ENCODE results near the gene SAFB. TPM values are rescaled to one million over a fixed set of nuclear protein-coding genes. Genes with fewer than 3 reads are reported as not detected.

SAFB gene
- total RNA-seq, 1 experiment from 2014 or later, result 143 TPM

GRCh38 chr19:5713228-5713627, 90.3 kb downstream of the SAFB start:
- intact Hi-C loops (cut with micrococcal nuclease), result no loop called here
- no peaks in the 10 kb centered on the region for H3K9me2 ChIP-seq (ENCODE audit: insufficient read depth)
- H3K36me3 ChIP-seq (ENCODE audit: control insufficient read depth in 1 of 2, insufficient read depth in 2 of 2, low read length in 2 of 2), result peaks cover 32 to 43% of the 10 kb centered on the region in 2 experiments; a peak in 3 of 4 replicates
- H3K9ac ChIP-seq (ENCODE audit: low read length), result no peak overlapping the region
- no TSS peak for BruUV-seq (replicated peaks)
- DNase-seq (ENCODE audit: low read depth, low spot score), result no peak
- H4K20me1 ChIP-seq (ENCODE audit: insufficient read depth), result peaks cover 5% of the 10 kb centered on the region; the same call in 1 of the 2 replicates
- H3K27me3 ChIP-seq (ENCODE audit: insufficient read depth, low read length), result no peaks in the 10 kb centered on the region
- H3K4me2 ChIP-seq (ENCODE audit: low read length), result no peak overlapping the region
- peaks cover 71% of the 10 kb centered on the region for H3K79me2 ChIP-seq (ENCODE audit: insufficient read depth, low read length)
- ChIA-PET RAD21 (ENCODE audit: low non-redundant PET in 1 of 2, low total read pairs in 2 of 2, uncharacterized antibody in 2 of 2, unreplicated experiment in 2 of 2) (no interaction called here), POLR2A (interaction anchor here (1.2 kb wide), 1 partner anchor 22 kb away, joined by 3 read pairs; no protein-coding TSS in a partner anchor), CTCF (no interaction called here)
- H3K4me1 ChIP-seq (ENCODE audit: control insufficient read depth in 1 of 2, insufficient read depth in 2 of 2, low read length in 2 of 2), result peaks cover 4 to 11% of the 10 kb centered on the region in 2 experiments
- TF ChIP-seq YY1 (IDR thresholded peaks at IDR 0.05; ENCODE audit: extremely low read depth, insufficient replicate concordance, low read depth, low read length), result no peak
- no peak for TF ChIP-seq CEBPB (IDR thresholded peaks at IDR 0.05; ENCODE audit: low read depth)
- TF ChIP-seq ATF3 (IDR thresholded peaks at IDR 0.05), result no peak
- no peak for TF ChIP-seq ZFX (IDR thresholded peaks at IDR 0.05)
- TF ChIP-seq EZH2 (IDR thresholded peaks at IDR 0.05), result no peak
- TF ChIP-seq SIN3A (IDR thresholded peaks at IDR 0.05; ENCODE audit: low read depth), result no peak
- no peak for TF ChIP-seq RAD21 (IDR thresholded peaks at IDR 0.05; ENCODE audit: low read depth)
- TF ChIP-seq EGR1 (IDR thresholded peaks at IDR 0.05; ENCODE audit: low read depth), result no peak
- no peak overlapping the region for H2AFZ ChIP-seq (ENCODE audit: low read depth, low read length, poor library complexity, severe bottlenecking)
- no peak overlapping the region for H3K4me3 ChIP-seq (replicated peaks in 1 of 2; ENCODE audit: low read depth in 1 of 2, low read length in 2 of 2)
- ATAC-seq, result no peak
- no peak overlapping the region for H3K27ac ChIP-seq (ENCODE audit: low read depth, low read length)
- H3K9me3 ChIP-seq (ENCODE audit: control insufficient read depth in 1 of 2, insufficient read depth in 1 of 2, low read depth in 1 of 2, low read length in 2 of 2), result no peaks in the 10 kb centered on the region

DNA sequence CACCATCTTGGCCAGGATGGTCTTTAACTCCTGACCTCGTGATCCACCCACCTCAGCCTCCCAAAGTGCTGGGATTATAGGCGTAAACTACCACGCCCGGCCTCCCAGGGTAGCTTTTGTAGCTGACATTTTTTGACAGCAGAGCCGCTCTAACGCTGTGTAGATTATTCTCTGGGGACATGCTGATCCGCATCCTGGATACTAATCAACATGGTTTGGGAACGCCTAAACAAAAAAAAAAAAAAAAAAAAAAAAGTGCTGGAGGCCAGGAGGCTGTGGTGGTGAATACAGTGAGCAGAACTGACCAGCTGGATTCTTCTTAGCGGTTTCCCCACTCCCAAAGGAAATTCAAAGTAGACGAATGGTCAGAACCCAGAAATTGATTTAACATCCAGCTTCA, 91.9 kb downstream of the SAFB start:
- CTCF ChIA-PET, result no interaction called here
- Histone ChIP-seq H2AFZ (ENCODE audit: low read depth, low read length, poor library complexity, severe bottlenecking) (no peak overlapping the region), H3K79me2 (ENCODE audit: insufficient read depth, low read length) (peaks cover 87% of the 10 kb centered on the region), H3K4me1 (ENCODE audit: control insufficient read depth in 1 of 2, insufficient read depth in 2 of 2, low read length in 2 of 2) (peaks cover 8 to 18% of the 10 kb centered on the region in 2 experiments), H4K20me1 (ENCODE audit: insufficient read depth) (peaks cover 5% of the 10 kb centered on the region; the same call in 1 of the 2 replicates), H3K36me3 (ENCODE audit: control insufficient read depth in 1 of 2, insufficient read depth in 2 of 2, low read length in 2 of 2) (peaks cover 31 to 43% of the 10 kb centered on the region in 2 experiments; a peak in 3 of 4 replicates), H3K9me2 (ENCODE audit: insufficient read depth) (no peaks in the 10 kb centered on the region), H3K4me2 (ENCODE audit: low read length) (no peak overlapping the region), H3K27me3 (ENCODE audit: insufficient read depth, low read length) (no peaks in the 10 kb centered on the region), H3K4me3 (replicated peaks in 1 of 2; ENCODE audit: low read depth in 1 of 2, low read length in 2 of 2) (no peak overlapping the region), H3K9me3 (ENCODE audit: control insufficient read depth in 1 of 2, insufficient read depth in 1 of 2, low read depth in 1 of 2, low read length in 2 of 2) (no peaks in the 10 kb centered on the region), H3K9ac (ENCODE audit: low read length) (no peak overlapping the region), H3K27ac (ENCODE audit: low read depth, low read length) (no peak overlapping the region)
- RAD21 ChIA-PET (ENCODE audit: low non-redundant PET in 1 of 2, low total read pairs in 2 of 2, uncharacterized antibody in 2 of 2, unreplicated experiment in 2 of 2), result no interaction called here
- BruUV-seq (replicated peaks), result no TSS peak
- POLR2A ChIA-PET, result interaction anchor here (1.2 kb wide), 1 partner anchor 15 kb away, joined by 3 read pairs; no protein-coding TSS in a partner anchor
- DNase-seq (ENCODE audit: low read depth, low spot score), result no peak
- intact Hi-C loops (cut with micrococcal nuclease), result no loop called here
- TF ChIP-seq ZFX (IDR thresholded peaks at IDR 0.05) (no peak), CBX3 (IDR thresholded peaks at IDR 0.05; ENCODE audit: low read depth) (no peak), TCF7L2 (IDR thresholded peaks at IDR 0.05; ENCODE audit: borderline replicate concordance, extremely low read depth, insufficient read depth, insufficient read length) (no peak)
- no peak for ATAC-seq
